PFSK-1 (cell line): Measurements from ENCODE around the gene ZNF385D.

Experiments
- POLR2AphosphoS5 ChIP-seq: IDR thresholded peaks from 2 replicates; pipeline ENCODE4 v1.6.1; 2012; ENCODE audit warnings: low read depth, mild to moderate bottlenecking, control low read depth, low read length, moderate library complexity
- TF ChIP-seq, protein P1 (sequence below), 2 experiments: IDR thresholded peaks; 2 replicates each; pipeline versions ENCODE4 v1.6.1 to v1.8.0; 2011 to 2012; ENCODE audit warnings: low read depth in 2 of 2, low read length in 2 of 2, control low read depth in 1 of 2, inconsistent platforms in 1 of 2, mild to moderate bottlenecking in 1 of 2, moderate library complexity in 1 of 2; ENCODE audit not compliant: insufficient read depth in 1 of 2

DNA sequence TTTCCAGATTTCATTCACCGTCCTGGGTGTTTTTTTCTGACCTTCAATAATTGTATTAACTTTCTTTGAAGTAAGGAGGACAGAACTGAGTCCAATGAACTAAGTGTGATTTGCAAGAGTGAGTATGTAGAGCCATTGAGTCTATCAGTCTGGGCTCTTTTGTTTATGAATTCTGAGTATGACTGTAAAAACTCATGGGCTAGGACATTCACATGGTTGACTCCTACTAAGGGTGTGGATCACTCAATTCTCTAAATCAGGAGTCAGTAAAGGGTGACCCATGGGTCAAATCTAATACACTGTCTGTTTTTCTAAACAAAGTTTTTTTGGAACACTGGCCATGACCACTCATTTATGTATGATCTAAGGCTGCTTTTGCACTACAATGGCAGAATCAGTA is 269.0 kb downstream of the ZNF385D start:
- TF ChIP-seq, protein P1, sequence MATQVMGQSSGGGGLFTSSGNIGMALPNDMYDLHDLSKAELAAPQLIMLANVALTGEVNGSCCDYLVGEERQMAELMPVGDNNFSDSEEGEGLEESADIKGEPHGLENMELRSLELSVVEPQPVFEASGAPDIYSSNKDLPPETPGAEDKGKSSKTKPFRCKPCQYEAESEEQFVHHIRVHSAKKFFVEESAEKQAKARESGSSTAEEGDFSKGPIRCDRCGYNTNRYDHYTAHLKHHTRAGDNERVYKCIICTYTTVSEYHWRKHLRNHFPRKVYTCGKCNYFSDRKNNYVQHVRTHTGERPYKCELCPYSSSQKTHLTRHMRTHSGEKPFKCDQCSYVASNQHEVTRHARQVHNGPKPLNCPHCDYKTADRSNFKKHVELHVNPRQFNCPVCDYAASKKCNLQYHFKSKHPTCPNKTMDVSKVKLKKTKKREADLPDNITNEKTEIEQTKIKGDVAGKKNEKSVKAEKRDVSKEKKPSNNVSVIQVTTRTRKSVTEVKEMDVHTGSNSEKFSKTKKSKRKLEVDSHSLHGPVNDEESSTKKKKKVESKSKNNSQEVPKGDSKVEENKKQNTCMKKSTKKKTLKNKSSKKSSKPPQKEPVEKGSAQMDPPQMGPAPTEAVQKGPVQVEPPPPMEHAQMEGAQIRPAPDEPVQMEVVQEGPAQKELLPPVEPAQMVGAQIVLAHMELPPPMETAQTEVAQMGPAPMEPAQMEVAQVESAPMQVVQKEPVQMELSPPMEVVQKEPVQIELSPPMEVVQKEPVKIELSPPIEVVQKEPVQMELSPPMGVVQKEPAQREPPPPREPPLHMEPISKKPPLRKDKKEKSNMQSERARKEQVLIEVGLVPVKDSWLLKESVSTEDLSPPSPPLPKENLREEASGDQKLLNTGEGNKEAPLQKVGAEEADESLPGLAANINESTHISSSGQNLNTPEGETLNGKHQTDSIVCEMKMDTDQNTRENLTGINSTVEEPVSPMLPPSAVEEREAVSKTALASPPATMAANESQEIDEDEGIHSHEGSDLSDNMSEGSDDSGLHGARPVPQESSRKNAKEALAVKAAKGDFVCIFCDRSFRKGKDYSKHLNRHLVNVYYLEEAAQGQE (IDR thresholded peaks at IDR 0.05; ENCODE audit: insufficient read depth in 1 of 2, low read depth in 2 of 2, low read length in 2 of 2): no peak
- TF ChIP-seq POLR2AphosphoS5: no peak
